ENCODE results near the gene NUDT1. TPM values are rescaled to one million over a fixed set of nuclear protein-coding genes. Genes with fewer than 3 reads are reported as not detected.

Gene NUDT1
- total RNA-seq, 4 donors from 2014 or later, result 4.3 to 15.9 (median 10.6) TPM

DNA sequence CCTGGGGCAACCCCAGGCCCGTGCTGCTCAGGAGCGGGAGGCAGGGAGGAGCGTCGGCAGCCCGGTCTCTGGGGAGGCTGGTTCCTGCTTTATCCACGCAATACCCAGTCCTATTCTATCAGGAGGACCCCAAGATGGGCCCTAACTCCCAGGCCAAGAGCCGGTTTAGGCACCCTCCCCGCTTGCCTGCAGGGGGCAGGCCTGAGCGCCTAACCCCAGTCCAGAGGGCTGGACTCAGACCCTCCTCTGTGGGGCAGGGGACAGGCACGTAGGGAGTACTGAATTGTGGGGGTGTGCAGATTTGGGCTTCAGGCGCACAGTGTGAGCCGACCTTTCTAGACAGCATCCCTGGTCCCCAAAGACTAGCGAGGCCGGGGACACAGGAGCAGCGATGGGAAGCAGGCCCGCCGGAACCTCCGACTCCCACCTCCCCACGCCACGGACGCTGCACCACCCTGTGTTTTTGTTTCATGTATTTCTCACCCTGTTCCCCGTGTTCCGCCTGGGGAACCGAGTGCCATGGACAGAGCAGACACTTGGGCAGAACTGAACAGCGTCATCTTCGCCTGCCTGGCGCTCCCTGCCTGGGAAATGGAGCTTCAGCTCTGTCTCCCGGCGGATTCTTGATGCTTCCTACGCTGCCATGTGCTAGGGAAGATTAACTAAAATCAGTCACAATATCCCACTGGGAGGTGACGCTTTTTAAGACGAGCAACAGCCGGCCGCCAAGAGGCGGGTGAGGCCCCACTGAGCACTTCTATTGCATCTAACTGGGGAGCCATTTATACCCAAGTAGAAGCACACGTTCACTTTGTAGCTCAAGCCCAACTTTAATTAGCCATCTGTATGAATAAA, 5.3 kb downstream of the NUDT1 start:
- Histone ChIP-seq H3K4me1 (peaks cover 0 to 22% (median 5%) of the 10 kb centered on the region in 3 donors), H3K27ac (no peak overlapping the region), H3K27me3 (no peaks in the 10 kb centered on the region), H3K9me3 (no peaks in the 10 kb centered on the region), H3K36me3 (peaks cover 0 to 16% of the 10 kb centered on the region in 2 donors), H3K4me3 (no peak overlapping the region)
- ATAC-seq, result no peak
- WGBS, 2 donors (ENCODE audit: low coverage in 1 of 2), result 70 to 80% methylated on average over 6 to 15 of the region's 36 CpGs
- peak in 2 of 4 experiments; percentile 17 to 66 for TF ChIP-seq CTCF (IDR thresholded peaks at IDR 0.05)
- TF ChIP-seq POLR2A (IDR thresholded peaks at IDR 0.05), result no peak

DNA sequence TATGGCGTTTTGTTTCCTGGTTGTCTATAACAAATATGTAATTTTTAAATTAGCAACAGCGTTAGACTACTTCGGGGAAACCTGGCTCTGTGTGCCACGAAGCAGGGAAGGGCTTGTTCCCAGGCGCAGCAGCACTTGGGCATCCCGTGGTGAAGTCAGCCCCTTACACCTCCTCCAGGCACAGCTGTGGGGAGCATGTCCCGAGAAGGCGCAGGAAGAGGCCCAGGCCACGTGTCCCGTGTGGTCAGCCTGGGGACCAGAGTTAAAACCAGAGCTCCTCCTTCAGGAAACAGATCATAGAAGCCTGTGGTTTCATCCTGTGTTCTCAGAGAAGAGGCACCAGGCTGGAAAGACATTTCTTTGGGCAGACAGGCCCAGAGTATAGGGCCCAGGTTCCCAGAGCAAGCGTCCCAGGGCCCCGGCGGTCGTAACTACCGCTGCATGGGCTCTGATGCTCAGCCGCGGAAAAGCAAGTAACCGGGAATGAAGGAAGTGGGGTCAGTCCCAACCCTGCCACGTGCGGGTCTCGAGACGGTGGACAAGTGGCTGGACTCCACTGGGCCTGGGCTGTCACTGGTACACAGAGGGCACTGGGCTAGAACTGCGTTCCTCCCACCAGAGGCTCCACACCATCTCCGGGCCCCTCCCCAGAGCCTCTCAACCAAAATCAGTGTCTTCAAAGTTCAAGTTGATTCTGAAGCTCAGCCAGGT, 7.1 kb downstream of the NUDT1 start:
- Histone ChIP-seq H3K4me3 (no peak overlapping the region), H3K36me3 (peaks cover 0 to 26% of the 10 kb centered on the region in 2 donors), H3K4me1 (peaks cover 0 to 12% (median 0%) of the 10 kb centered on the region in 3 donors), H3K27ac (peak overlapping the region in 2 of 4 donors; percentile 44 to 51), H3K27me3 (no peaks in the 10 kb centered on the region), H3K9me3 (no peaks in the 10 kb centered on the region)
- 40 to 41% methylated on average over 2 to 13 of the region's 24 CpGs for WGBS, 2 donors (ENCODE audit: low coverage in 1 of 2)
- ATAC-seq, result peak; percentile 57
- TF ChIP-seq POLR2A (IDR thresholded peaks at IDR 0.05) (no peak), EP300 (IDR thresholded peaks at IDR 0.05) (no peak), CTCF (IDR thresholded peaks at IDR 0.05) (peak in 1 of 4 experiments; percentile 12), POLR2AphosphoS5 (IDR thresholded peaks at IDR 0.05) (no peak)

DNA sequence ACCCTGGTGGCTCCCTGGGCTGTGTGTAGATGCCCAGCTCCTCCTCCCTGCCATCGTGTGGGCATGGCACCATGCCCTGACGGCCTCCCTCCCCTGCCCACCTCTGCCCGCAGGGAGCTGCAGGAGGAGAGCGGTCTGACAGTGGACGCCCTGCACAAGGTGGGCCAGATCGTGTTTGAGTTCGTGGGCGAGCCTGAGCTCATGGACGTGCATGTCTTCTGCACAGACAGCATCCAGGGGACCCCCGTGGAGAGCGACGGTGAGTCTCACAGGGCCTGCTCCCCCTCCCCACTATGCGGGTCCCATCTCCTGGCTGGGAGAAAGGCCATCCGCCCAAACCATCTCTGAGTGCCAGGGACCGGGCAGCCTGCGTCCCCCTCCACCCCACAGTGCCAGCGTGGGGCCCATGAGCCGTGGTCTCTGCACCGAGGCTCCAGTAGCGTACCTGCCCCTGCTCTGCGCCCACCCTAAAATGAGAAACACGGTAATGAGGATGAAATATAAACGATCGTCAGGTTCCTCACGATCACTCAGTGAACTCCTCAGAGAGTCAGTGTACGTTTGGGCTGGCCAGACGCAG, 7.8 kb downstream of the NUDT1 start:
- no peak for ATAC-seq
- TF ChIP-seq EP300 (IDR thresholded peaks at IDR 0.05), result no peak
- TF ChIP-seq POLR2A (IDR thresholded peaks at IDR 0.05), result no peak
- TF ChIP-seq CTCF (IDR thresholded peaks at IDR 0.05), result no peak
- TF ChIP-seq POLR2AphosphoS5 (IDR thresholded peaks at IDR 0.05), result no peak
- peak overlapping the region in 2 of 4 donors; percentile 44 to 51 for H3K27ac ChIP-seq
- H3K27me3 ChIP-seq, result no peaks in the 10 kb centered on the region
- H3K4me3 ChIP-seq, result no peak overlapping the region
- H3K36me3 ChIP-seq, result peaks cover 0 to 30% of the 10 kb centered on the region in 2 donors
- peaks cover 0 to 12% (median 0%) of the 10 kb centered on the region in 3 donors for H3K4me1 ChIP-seq
- no peaks in the 10 kb centered on the region for H3K9me3 ChIP-seq
- 21% methylated on average over 4 of the region's 27 CpGs; no CpG with 5 or more reads in 1 of the 2 donors for WGBS, 2 donors (ENCODE audit: low coverage in 1 of 2)

- TF ChIP-seq POLR2AphosphoS5 (IDR thresholded peaks at IDR 0.05) (no peak), EP300 (IDR thresholded peaks at IDR 0.05) (no peak), CTCF (IDR thresholded peaks at IDR 0.05) (no peak), POLR2A (IDR thresholded peaks at IDR 0.05) (no peak)
- ATAC-seq, result no peak
- Histone ChIP-seq H3K27ac (no peak overlapping the region), H3K36me3 (peaks cover 0 to 36% of the 10 kb centered on the region in 2 donors), H3K4me3 (no peak overlapping the region), H3K4me1 (peaks cover 0 to 12% (median 0%) of the 10 kb centered on the region in 3 donors), H3K9me3 (no peaks in the 10 kb centered on the region), H3K27me3 (no peaks in the 10 kb centered on the region)
- 40 to 48% methylated on average over 2 to 3 of the region's 10 CpGs for WGBS, 2 donors (ENCODE audit: low coverage in 1 of 2)
Measured at GRCh38 chr7:2251381-2251780, 9.4 kb downstream of the NUDT1 start.

All from gastroesophageal sphincter (tissue), 4 donors.